Measurements from ENCODE around the gene POLR2A. TPM values are rescaled to one million over a fixed set of nuclear protein-coding genes. Genes with fewer than 3 reads are reported as not detected.

The POLR2A gene
- total RNA-seq, 4 donors from 2014 or later: 87.0 to 163 (median 125) TPM

DNA sequence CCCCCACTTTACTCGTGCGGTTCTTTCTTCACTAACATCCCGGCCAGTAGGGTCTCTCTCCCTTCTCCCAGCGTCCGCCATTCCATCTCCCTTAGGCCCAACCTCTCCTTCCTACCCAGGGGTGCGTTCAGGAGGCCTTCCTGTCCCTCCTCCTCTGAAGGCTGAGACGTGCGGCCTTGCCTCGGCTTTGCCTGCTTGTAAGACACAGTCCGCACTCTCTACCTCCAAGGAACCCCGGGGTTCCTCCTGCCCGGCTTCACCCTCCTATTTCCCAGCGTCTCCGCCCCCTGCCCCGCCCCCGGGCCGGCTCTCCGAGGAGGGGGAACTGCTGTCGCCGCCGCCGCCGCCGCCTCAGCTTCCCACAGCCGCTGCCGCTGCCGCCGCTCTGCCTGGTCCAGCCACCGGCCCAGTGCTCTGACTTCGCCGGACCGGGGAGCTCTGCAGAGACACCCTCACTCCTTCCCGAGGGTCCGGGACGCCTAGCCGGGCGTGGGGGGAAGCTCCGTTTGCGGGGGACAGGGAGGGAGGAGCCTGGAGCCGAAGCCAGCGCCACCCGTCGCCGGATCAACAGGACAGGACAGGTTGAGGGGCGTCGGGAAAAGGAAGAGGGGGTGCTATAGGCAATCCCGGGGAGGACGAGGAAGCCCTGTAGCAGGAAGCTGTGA lies 46.1 kb upstream of the POLR2A start:
- H3K36me3 ChIP-seq: no peaks in the 10 kb centered on the region
- peak overlapping the region in 1 of 4 donors; percentile 70 for H3K27ac ChIP-seq
- peak overlapping the region; percentile 8 to 51 (median 20) for H3K4me3 ChIP-seq
- H3K9me3 ChIP-seq: no peaks in the 10 kb centered on the region
- no peak for TF ChIP-seq EP300 (IDR thresholded peaks at IDR 0.05)
- no peak for TF ChIP-seq POLR2A (IDR thresholded peaks at IDR 0.05)
- TF ChIP-seq CTCF (IDR thresholded peaks at IDR 0.05): no peak
- peak in 1 of 2 donors; percentile 50 for DNase-seq (ENCODE audit: low spot score in 2 of 2)
- 14 to 15% methylated on average over 27 to 44 of the region's 48 CpGs for WGBS, 2 donors
- H3K4me1 ChIP-seq: peaks cover 0 to 63% (median 36%) of the 10 kb centered on the region in 4 donors
- H3K27me3 ChIP-seq: peaks cover 0 to 68% of the 10 kb centered on the region in 2 donors

DNA sequence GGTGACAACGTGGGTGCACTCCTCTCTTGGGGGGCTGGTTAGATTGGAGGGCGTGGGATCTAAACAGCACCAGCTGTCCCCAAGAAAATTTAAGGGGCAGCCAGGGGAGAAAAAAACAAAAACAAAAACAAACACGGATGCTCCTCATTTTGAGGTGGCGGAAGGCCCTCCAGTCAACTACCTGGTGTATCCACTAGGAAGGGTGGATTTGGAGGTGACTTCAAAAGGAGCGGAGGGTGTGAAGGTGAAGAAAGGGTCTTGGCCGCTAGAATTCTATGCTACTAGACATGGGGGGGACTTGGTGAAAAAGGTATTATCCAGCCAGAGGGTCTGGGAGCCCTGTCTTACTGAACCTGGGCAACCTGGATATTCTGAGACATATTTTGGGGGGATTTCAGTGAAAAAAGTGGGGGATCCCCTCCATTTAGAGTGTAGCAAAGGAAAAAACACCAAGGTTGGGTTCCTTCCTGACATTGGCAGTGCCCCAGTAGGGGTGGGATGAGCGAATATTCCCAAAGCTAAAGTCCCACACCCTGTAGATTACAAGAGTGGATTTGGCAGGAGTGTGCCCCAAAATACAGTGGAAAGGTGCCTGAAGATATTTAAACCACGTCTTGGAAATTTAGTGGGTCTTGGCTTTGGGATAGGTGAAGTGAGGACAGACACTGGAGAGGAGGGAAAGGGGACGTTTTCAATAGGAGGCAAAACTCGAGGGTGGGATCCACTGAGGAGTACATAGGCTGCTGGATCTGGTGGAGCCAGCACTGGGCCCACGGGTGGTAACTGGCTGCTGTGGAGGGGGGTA lies 45.3 kb upstream of the POLR2A start:
- Histone ChIP-seq H3K27me3 (peaks cover 0 to 68% of the 10 kb centered on the region in 2 donors), H3K9me3 (no peaks in the 10 kb centered on the region), H3K4me1 (peaks cover 0 to 63% (median 36%) of the 10 kb centered on the region in 4 donors), H3K27ac (peak overlapping the region in 1 of 4 donors; percentile 70), H3K36me3 (no peaks in the 10 kb centered on the region), H3K4me3 (peak overlapping the region in 3 of 4 donors; percentile 19 to 51 (median 21))
- DNase-seq (ENCODE audit: low spot score in 2 of 2): no peak
- WGBS, 2 donors: 43 to 51% methylated on average over 11 of the region's 11 CpGs
- TF ChIP-seq EP300 (IDR thresholded peaks at IDR 0.05) (no peak), CTCF (IDR thresholded peaks at IDR 0.05) (no peak), POLR2A (IDR thresholded peaks at IDR 0.05) (no peak)

DNA sequence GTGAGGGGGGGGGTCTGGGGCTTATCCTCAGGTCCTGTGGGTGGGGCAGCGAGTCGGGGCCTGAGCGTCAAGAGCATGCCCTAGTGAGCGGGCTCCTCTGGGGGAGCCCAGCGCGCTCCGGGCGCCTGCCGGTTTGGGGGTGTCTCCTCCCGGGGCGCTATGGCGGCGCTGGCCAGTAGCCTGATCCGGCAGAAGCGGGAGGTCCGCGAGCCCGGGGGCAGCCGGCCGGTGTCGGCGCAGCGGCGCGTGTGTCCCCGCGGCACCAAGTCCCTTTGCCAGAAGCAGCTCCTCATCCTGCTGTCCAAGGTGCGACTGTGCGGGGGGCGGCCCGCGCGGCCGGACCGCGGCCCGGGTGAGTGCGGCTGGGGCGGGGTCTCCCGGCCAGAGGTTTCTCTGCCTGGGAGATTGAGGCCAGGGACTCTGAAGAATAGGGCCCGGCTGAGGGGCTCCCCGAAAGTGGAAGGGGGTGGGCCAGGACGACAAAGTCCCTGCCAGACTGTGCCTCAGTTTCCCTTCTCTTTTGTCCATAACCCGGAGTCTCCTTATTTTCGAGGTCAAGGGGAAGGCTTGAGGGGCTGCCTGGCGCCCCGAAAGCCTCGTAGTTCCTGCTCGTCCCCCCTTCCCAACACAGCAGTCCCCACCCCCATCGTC lies 44.6 kb upstream of the POLR2A start, which contains the start of gene FGF11:
Gene FGF11 (plus strand): TSS at position 51 of the 651 bp plus-strand sequence. CDS start 109 bp downstream, at position 160.
- WGBS, 2 donors: 1 to 3% methylated on average over 13 to 23 of the region's 50 CpGs
- Histone ChIP-seq H3K27ac (peak within 1 kb of the TSS in 2 of 4 donors; percentile 25 to 70), H3K9me3 (no peaks in the 10 kb centered on the region), H3K4me1 (peaks cover 0 to 65% (median 36%) of the 10 kb centered on the region in 4 donors), H3K4me3 (peak within 1 kb of the TSS; percentile 8 to 51 (median 28)), H3K27me3 (peaks cover 0 to 71% of the 10 kb centered on the region in 2 donors), H3K36me3 (no peaks in the 10 kb centered on the region)
- no peak for DNase-seq (ENCODE audit: low spot score in 2 of 2)
- TF ChIP-seq CTCF (IDR thresholded peaks at IDR 0.05) (no peak), POLR2A (IDR thresholded peaks at IDR 0.05) (no peak), EP300 (IDR thresholded peaks at IDR 0.05) (no peak)

DNA sequence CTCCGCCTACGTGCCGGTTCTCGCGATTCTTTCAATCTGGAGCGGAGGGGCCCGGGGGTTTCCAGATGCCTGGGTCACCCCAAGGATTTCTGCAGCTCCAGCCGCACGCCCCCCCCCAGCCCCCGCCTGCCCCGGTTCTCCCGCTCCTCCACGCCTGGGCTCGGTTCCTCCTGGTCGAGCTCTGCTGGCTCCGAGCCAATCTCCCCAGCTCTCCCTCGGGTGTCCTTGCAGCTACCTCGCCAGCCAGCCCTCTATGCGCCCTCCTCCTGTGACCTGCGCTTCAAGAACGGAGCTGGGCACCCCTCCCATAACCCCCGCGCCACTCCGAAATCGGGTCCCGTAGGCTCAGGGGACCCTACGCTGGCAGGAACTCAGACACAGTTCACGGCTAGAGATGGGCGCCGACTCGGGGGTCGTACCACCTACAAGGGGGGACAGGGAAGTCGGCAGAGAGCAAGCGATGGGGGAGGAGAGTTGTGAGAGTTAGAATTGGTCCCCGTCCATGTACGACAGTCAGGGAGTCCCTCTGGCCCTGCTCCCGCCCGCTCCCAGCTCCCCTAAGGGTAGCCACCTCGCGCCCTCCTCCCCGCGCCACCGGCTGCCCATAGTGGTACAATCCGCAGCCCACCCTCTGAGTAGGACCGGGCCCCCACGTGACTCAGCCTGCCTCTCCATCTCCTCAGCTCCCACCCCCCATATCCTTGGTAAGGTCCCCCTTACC lies 43.9 kb upstream of the POLR2A start:
- Histone ChIP-seq H3K4me1 (peaks cover 0 to 68% (median 38%) of the 10 kb centered on the region in 4 donors), H3K27ac (peak overlapping the region in 2 of 4 donors; percentile 2 to 25), H3K36me3 (no peaks in the 10 kb centered on the region), H3K9me3 (no peaks in the 10 kb centered on the region), H3K4me3 (peak overlapping the region; percentile 7 to 41 (median 28)), H3K27me3 (peaks cover 0 to 78% of the 10 kb centered on the region in 2 donors)
- no peak for DNase-seq (ENCODE audit: low spot score in 2 of 2)
- WGBS, 2 donors: 2 to 3% methylated on average over 41 to 44 of the region's 46 CpGs
- no peak for TF ChIP-seq POLR2A (IDR thresholded peaks at IDR 0.05)
- no peak for TF ChIP-seq CTCF (IDR thresholded peaks at IDR 0.05)
- no peak for TF ChIP-seq EP300 (IDR thresholded peaks at IDR 0.05)
